OCI-LY7 (cell line): Measurements from ENCODE around the gene MS4A5. TPM values are rescaled to one million over a fixed set of nuclear protein-coding genes. Genes with fewer than 3 reads are reported as not detected.

Source experiments
- BruUV-seq: library from RNA; stranded (reverse); fragments of 400-500 nt; replicated peaks from 2 replicates; lab custom pipeline; 2021; lab: Mats Ljungman, UMichigan
- CTCF ChIA-PET: fragments of 300-600 bp; sonication (Branson Sonifier 250); formaldehyde crosslinking; loops from one replicate; lab custom pipeline; 2022; ENCODE audit warnings: antibody characterized with exemption; ENCODE audit not compliant: unreplicated experiment; lab: Charles Lee
- POLR2A ChIA-PET: fragments of 300-600 bp; sonication (Branson Sonifier 250); formaldehyde crosslinking; loops from one replicate; lab custom pipeline; 2022; ENCODE audit warnings: antibody characterized with exemption; lab: Charles Lee
- DNase-seq: peaks from one replicate; pipeline ENCODE4 v3.0.0-alpha.2; 2015; ENCODE audit warnings: low spot score
- H2AFZ ChIP-seq: fragments of 200-600 bp; sonication (generic), shearing (Covaris generic); 2 replicates; pipeline ENCODE4 v1.6.1; 2014; ENCODE audit warnings: mild to moderate bottlenecking, antibody characterized with exemption, low read length, moderate library complexity
- H3K27ac ChIP-seq: fragments of 200-600 bp; sonication (generic); 2 replicates; pipeline ENCODE4 v1.5.1; 2014; ENCODE audit warnings: mixed run types, low read depth, mild to moderate bottlenecking, moderate library complexity, low read length, inconsistent platforms; ENCODE audit not compliant: poor library complexity, severe bottlenecking
- H3K36me3 ChIP-seq: fragments of 200-600 bp; sonication (generic); 2 replicates; pipeline ENCODE4 v1.6.1; 2014; ENCODE audit warnings: mild to moderate bottlenecking, antibody characterized with exemption, low read length, moderate library complexity, mixed read lengths; ENCODE audit not compliant: insufficient read depth
- H3K4me1 ChIP-seq: fragments of 200-600 bp; sonication (generic); 2 replicates; pipeline ENCODE4 v1.5.1; 2014; ENCODE audit warnings: mild to moderate bottlenecking, low read length; ENCODE audit not compliant: insufficient read depth, poor library complexity, severe bottlenecking
- H3K4me2 ChIP-seq: fragments of 200-600 bp; sonication (generic); 2 replicates; pipeline ENCODE4 v1.6.1; 2014; ENCODE audit warnings: mild to moderate bottlenecking, low read length
- H3K4me3 ChIP-seq: fragments of 200-600 bp; sonication (generic); 2 replicates; pipeline ENCODE4 v1.5.1; 2014; ENCODE audit warnings: mild to moderate bottlenecking, low read depth, low read length; ENCODE audit not compliant: poor library complexity, severe bottlenecking
- H3K79me2 ChIP-seq: fragments of 200-600 bp; sonication (generic); 2 replicates; pipeline ENCODE4 v1.6.1; 2016; ENCODE audit warnings: low read depth, mild to moderate bottlenecking, low read length, moderate library complexity, mixed read lengths; ENCODE audit not compliant: insufficient read depth
- H3K9me2 ChIP-seq: fragments of 200-600 bp; sonication (generic); 2 replicates; pipeline ENCODE4 v1.6.1; 2016; ENCODE audit warnings: mild to moderate bottlenecking, low read length, mixed read lengths; ENCODE audit not compliant: insufficient read depth
- H3K9me3 ChIP-seq: fragments of 200-600 bp; sonication (generic); 2 replicates; pipeline ENCODE4 v1.6.1; 2014; ENCODE audit warnings: mild to moderate bottlenecking, mixed run types, low read length, mixed read lengths
- H4K20me1 ChIP-seq: fragments of 200-600 bp; sonication (generic); 2 replicates; pipeline ENCODE4 v1.6.1; 2014; ENCODE audit warnings: mild to moderate bottlenecking, antibody characterized with exemption, low read length, moderate library complexity, mixed read lengths; ENCODE audit not compliant: insufficient read depth
- CTCF ChIP-seq: fragments of 200-600 bp; sonication (generic); conservative IDR thresholded peaks from 2 replicates; pipeline ENCODE4 v1.5.1; 2014; ENCODE audit warnings: mild to moderate bottlenecking, antibody characterized with exemption, low read length, moderate library complexity, mixed read lengths
- EZH2phosphoT487 ChIP-seq: fragments of 200-600 bp; sonication (generic); IDR thresholded peaks from 2 replicates; pipeline ENCODE4 v1.6.1; 2018; ENCODE audit warnings: low read depth, borderline replicate concordance, mild to moderate bottlenecking, mixed run types, antibody characterized with exemption, low read length, moderate library complexity, mixed read lengths
- intact Hi-C: fragments of 100-400 bp; cut with micrococcal nuclease; formaldehyde crosslinking; loops from one replicate; pipeline ENCODE4 v1.10.0; 2022; ENCODE audit not compliant: unreplicated experiment
- total RNA-seq, 2 experiments: library from RNA; depleted of rRNA in 1 of 2; stranded (reverse); fragments of >200 nt in 1 of 2; shearing (Covaris generic) in 1 of 2; gene quantifications; 2 replicates each; pipeline ENCODE4 v1.2.3, GENCODE V29; 2014 to 2022

Gene MS4A5
- total RNA-seq, 2 experiments from 2014 or later = not detected

- Histone ChIP-seq H3K4me3 (peak overlapping the region; percentile 84), H3K79me2 (peaks cover 87% of the 10 kb centered on the region), H3K36me3 (peaks cover 86% of the 10 kb centered on the region), H4K20me1 (peaks cover 47% of the 10 kb centered on the region), H3K9me3 (no peaks in the 10 kb centered on the region), H3K4me1 (peaks cover 58% of the 10 kb centered on the region), H3K9me2 (no peaks in the 10 kb centered on the region), H3K27ac (peak overlapping the region; percentile 100), H2AFZ (no peak overlapping the region), H3K4me2 (peak overlapping the region; percentile 92)
- TF ChIP-seq CTCF (no peak), EZH2phosphoT487 (no peak)
- ChIA-PET CTCF (interaction anchor here (1.0 kb wide), 1 partner anchor 21 kb away, joined by 3 read pairs; no protein-coding TSS in a partner anchor), POLR2A (interaction anchor here (0.7 to 7.5 kb wide), 6 partner anchors 12 to 276 kb away, joined by 3 to 123 read pairs (median 8); no protein-coding TSS in a partner anchor)
- BruUV-seq = no TSS peak
- peak; percentile 56 for DNase-seq
- intact Hi-C loops = no loop called here
Observed at GRCh38 chr11:60459345-60459744, 30.0 kb downstream of the MS4A5 start.

DNA sequence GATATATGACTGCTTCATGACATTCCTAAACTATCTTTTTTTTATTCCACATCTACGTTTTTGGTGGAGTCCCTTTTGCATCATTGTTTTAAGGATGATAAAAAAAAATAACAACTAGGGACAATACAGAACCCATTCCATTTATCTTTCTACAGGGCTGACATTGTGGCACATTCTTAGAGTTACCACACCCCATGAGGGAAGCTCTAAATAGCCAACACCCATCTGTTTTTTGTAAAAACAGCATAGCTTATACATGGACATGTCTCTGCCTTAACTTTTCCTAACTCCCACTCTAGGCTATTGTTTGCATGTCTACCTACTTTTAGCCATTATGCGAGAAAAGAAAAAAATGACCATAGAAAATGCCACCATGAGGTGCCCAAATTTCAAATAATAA lies 39.5 kb downstream of the MS4A5 start:
- no TSS peak for BruUV-seq
- Histone ChIP-seq H3K27ac (peak overlapping the region; percentile 21), H3K9me3 (no peaks in the 10 kb centered on the region), H3K4me3 (no peak overlapping the region), H3K79me2 (peaks cover 24% of the 10 kb centered on the region), H3K9me2 (no peaks in the 10 kb centered on the region), H4K20me1 (no peaks in the 10 kb centered on the region), H3K4me2 (no peak overlapping the region), H3K36me3 (peaks cover 85% of the 10 kb centered on the region), H2AFZ (no peak overlapping the region), H3K4me1 (peaks cover 9% of the 10 kb centered on the region)
- TF ChIP-seq CTCF (no peak), EZH2phosphoT487 (no peak)
- intact Hi-C loops = no loop called here
- DNase-seq = no peak
- ChIA-PET CTCF (interaction anchor here (2.0 kb wide), 1 partner anchor 105 kb away, joined by 4 read pairs; no protein-coding TSS in a partner anchor), POLR2A (interaction anchor here (0.8 to 1.1 kb wide), 5 partner anchors 8 to 13 kb away, joined by 3 to 5 read pairs (median 3); partner anchors contain the start of gene MS4A1)

DNA sequence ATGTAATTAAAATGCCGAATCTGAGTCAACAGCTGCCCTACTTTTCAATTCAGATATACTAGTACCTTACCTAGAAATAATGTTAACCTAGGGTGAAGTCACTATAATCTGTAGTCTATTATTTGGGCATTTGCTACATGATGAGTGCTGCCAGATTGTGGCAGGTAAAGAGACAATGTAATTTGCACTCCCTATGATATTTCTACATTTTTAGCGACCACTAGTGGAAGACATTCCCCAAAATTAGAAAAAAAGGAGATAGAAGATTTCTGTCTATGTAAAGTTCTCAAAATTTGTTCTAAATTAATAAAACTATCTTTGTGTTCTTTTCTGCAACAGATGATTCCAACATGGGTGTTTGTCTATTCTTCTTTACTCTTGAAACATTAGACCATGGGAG lies 40.4 kb downstream of the MS4A5 start:
- Histone ChIP-seq H3K9me2 (no peaks in the 10 kb centered on the region), H3K4me2 (no peak overlapping the region), H4K20me1 (no peaks in the 10 kb centered on the region), H3K36me3 (peaks cover 76% of the 10 kb centered on the region), H3K9me3 (no peaks in the 10 kb centered on the region), H2AFZ (no peak overlapping the region), H3K4me3 (no peak overlapping the region), H3K4me1 (peaks cover 9% of the 10 kb centered on the region), H3K27ac (peak overlapping the region; percentile 21), H3K79me2 (peaks cover 15% of the 10 kb centered on the region; the same call in 1 of the 2 replicates)
- intact Hi-C loops = no loop called here
- CTCF ChIA-PET = interaction anchor here (2.0 kb wide), 1 partner anchor 106 kb away, joined by 4 read pairs; no protein-coding TSS in a partner anchor
- peak; percentile 33 for DNase-seq
- TF ChIP-seq EZH2phosphoT487 (no peak), CTCF (peak; percentile 82)
- POLR2A ChIA-PET = interaction anchor here (1.1 kb wide), 1 partner anchor 14 kb away, joined by 3 read pairs; the partner anchor contains the start of gene MS4A1
- BruUV-seq = no TSS peak
